ENCODE results near the gene CD48. TPM values are rescaled to one million over a fixed set of nuclear protein-coding genes. Genes with fewer than 3 reads are reported as not detected.

The CD48 gene
- total RNA-seq, 4 donors from 2014 or later: 1.1 to 14.6 (median 2.6) TPM

DNA sequence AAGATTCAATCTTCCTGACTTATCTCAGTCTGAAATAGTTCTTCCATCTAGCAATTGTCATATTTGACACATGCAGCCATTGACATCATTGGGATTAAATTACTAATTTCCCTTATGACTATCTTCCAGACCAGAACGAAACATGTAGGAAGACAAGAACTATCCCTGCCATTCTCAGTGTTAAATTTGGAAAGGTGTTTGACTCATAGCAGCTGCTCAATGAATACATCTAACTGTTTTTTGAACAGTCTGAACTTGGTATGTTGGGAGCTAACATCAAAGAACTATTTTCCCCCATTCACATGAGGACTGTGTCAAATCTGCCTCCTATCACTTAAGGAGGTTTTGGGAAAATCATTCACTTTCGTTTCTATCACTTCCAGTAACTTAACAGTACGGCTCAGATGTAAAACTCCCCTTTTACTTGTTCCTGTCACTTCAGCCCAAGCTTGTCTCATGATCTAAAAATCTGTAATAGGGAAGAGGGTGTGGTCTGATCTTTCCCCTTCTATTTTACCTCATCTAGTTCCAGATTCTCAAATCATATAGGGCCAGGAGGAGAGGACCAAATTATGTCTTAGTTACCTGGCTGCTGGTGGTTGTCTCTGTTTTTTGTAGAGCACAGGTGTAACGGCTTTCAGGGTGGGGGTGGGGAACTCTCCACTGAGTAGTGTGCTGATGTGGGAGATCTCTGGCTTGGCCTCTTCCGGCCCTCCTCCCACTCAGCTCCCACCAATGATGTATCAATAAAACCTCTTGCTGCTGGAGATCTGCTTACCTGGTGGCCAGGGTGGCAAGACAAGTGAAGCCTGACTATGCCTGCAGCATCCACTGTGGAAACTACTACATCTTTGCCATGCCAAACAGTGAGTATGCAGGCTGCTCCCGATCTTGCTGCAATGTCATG lies 38.6 kb downstream of the CD48 start:
- Histone ChIP-seq H3K36me3 (no peaks in the 10 kb centered on the region), H3K4me1 (no peaks in the 10 kb centered on the region), H3K4me3 (no peak overlapping the region), H3K9me3 (peaks cover 0 to 12% (median 7%) of the 10 kb centered on the region in 4 donors), H3K27me3 (peaks cover 0 to 13% (median 0%) of the 10 kb centered on the region in 4 donors), H3K27ac (replicated peaks in 1 of 4) (no peak overlapping the region)
- intact Hi-C loops (cut with DNase I): no loop called here
- DNase-seq (ENCODE audit: extremely low spot score): no peak
- no peak for TF ChIP-seq POLR2AphosphoS5 (IDR thresholded peaks at IDR 0.05)
- TF ChIP-seq EP300 (IDR thresholded peaks at IDR 0.05): no peak
- TF ChIP-seq, protein P1, sequence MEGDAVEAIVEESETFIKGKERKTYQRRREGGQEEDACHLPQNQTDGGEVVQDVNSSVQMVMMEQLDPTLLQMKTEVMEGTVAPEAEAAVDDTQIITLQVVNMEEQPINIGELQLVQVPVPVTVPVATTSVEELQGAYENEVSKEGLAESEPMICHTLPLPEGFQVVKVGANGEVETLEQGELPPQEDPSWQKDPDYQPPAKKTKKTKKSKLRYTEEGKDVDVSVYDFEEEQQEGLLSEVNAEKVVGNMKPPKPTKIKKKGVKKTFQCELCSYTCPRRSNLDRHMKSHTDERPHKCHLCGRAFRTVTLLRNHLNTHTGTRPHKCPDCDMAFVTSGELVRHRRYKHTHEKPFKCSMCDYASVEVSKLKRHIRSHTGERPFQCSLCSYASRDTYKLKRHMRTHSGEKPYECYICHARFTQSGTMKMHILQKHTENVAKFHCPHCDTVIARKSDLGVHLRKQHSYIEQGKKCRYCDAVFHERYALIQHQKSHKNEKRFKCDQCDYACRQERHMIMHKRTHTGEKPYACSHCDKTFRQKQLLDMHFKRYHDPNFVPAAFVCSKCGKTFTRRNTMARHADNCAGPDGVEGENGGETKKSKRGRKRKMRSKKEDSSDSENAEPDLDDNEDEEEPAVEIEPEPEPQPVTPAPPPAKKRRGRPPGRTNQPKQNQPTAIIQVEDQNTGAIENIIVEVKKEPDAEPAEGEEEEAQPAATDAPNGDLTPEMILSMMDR (IDR thresholded peaks at IDR 0.05): no peak
- TF ChIP-seq POLR2A (IDR thresholded peaks at IDR 0.05; ENCODE audit: low read depth): no peak
- 37% methylated on average over 5 of the region's 6 CpGs for WGBS

DNA sequence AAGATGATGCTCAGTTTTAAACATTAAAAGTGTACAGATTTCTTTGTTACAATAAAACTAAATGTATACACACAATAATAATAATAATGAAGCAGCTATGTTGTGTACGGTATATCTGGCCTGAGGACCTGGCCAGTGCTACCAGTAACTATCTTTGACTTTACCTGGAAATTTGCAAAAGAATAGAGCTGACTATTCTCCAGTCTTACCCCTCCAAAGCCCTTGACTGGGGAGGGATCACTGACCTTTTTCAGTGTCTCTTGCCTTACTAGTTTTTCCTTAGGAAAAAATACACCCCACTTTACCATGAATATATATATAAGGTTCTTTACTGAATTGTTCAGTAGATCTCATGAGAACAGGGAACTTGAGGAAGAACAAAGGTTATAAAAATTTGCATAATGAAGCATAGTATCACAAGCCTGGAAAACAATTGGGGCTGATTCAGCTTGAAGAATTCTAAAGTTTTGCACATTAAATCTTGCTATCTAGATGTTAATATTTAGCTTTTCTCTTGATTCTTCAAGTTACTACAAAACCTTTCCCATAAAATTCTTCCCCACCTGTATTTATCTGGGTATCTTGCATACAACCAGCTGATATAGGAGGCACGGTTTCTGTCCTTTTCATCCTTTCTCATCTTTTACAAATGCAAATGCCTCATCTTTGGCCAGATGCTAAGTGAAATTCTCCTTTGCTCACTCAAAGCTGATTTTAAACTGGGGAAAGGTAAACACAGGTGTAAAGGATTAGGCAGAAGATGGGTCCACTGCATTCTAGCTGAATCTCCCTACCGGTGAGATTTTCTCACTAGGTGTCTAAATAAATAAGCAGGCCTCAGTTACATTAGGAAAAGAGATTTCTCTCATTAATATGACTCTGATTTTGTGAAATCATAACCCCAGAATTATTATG lies 39.8 kb downstream of the CD48 start:
- TF ChIP-seq POLR2AphosphoS5 (IDR thresholded peaks at IDR 0.05) (no peak), POLR2A (IDR thresholded peaks at IDR 0.05; ENCODE audit: low read depth) (no peak)
- WGBS: 36% methylated on average over 3 of the region's 3 CpGs
- Histone ChIP-seq H3K4me3 (no peak overlapping the region), H3K36me3 (no peaks in the 10 kb centered on the region), H3K27ac (replicated peaks in 1 of 4) (no peak overlapping the region), H3K9me3 (peaks cover 0 to 12% (median 7%) of the 10 kb centered on the region in 4 donors), H3K27me3 (peaks cover 0 to 12% (median 0%) of the 10 kb centered on the region in 4 donors), H3K4me1 (no peaks in the 10 kb centered on the region)
- intact Hi-C loops (cut with DNase I): no loop called here
- no peak for DNase-seq (ENCODE audit: extremely low spot score)

- peaks cover 0 to 7% (median 2%) of the 10 kb centered on the region in 4 donors for H3K4me1 ChIP-seq
- no peak overlapping the region for H3K27ac ChIP-seq (replicated peaks in 1 of 4)
- peaks cover 0 to 12% (median 0%) of the 10 kb centered on the region in 4 donors for H3K27me3 ChIP-seq
- no peak for DNase-seq (ENCODE audit: extremely low spot score)
- intact Hi-C loops (cut with DNase I): no loop called here
- 80% methylated on average over 4 of the region's 4 CpGs for WGBS
- H3K36me3 ChIP-seq: no peaks in the 10 kb centered on the region
- H3K9me3 ChIP-seq: peaks cover 0 to 12% (median 7%) of the 10 kb centered on the region in 4 donors
- H3K4me3 ChIP-seq: no peak overlapping the region
- no peak for TF ChIP-seq EP300 (IDR thresholded peaks at IDR 0.05)
- TF ChIP-seq, protein P1 (IDR thresholded peaks at IDR 0.05): no peak
These were observed 40.9 kb downstream of the CD48 start for GRCh38 chr1:160670701-160671100.

- no peak for TF ChIP-seq POLR2A (IDR thresholded peaks at IDR 0.05; ENCODE audit: low read depth)
- TF ChIP-seq, protein P1 (IDR thresholded peaks at IDR 0.05): no peak
- no peak for TF ChIP-seq EP300 (IDR thresholded peaks at IDR 0.05)
- TF ChIP-seq POLR2AphosphoS5 (IDR thresholded peaks at IDR 0.05): no peak
- Histone ChIP-seq H3K27me3 (peaks cover 0 to 8% (median 0%) of the 10 kb centered on the region in 4 donors), H3K27ac (replicated peaks in 1 of 4) (no peak overlapping the region), H3K4me1 (peaks cover 0 to 7% (median 2%) of the 10 kb centered on the region in 4 donors), H3K36me3 (no peaks in the 10 kb centered on the region), H3K4me3 (no peak overlapping the region), H3K9me3 (peaks cover 0 to 12% (median 7%) of the 10 kb centered on the region in 4 donors)
- intact Hi-C loops (cut with DNase I): no loop called here
- no peak for DNase-seq (ENCODE audit: extremely low spot score)
- 95% methylated on average over 20 of the region's 20 CpGs for WGBS
These were observed 41.8 kb downstream of the CD48 start for GRCh38 chr1:160669802-160670201.

GRCh38 chr1:160669276-160669675 lies 42.3 kb downstream of the CD48 start:
- intact Hi-C loops (cut with DNase I): no loop called here
- Histone ChIP-seq H3K27ac (replicated peaks in 1 of 4) (no peak overlapping the region), H3K4me3 (no peak overlapping the region), H3K9me3 (peaks cover 0 to 12% (median 7%) of the 10 kb centered on the region in 4 donors), H3K36me3 (no peaks in the 10 kb centered on the region), H3K4me1 (peaks cover 0 to 7% (median 2%) of the 10 kb centered on the region in 4 donors), H3K27me3 (peaks cover 0 to 4% (median 0%) of the 10 kb centered on the region in 4 donors)
- DNase-seq (ENCODE audit: extremely low spot score): no peak
- TF ChIP-seq POLR2AphosphoS5 (IDR thresholded peaks at IDR 0.05) (no peak), EP300 (IDR thresholded peaks at IDR 0.05) (no peak), POLR2A (IDR thresholded peaks at IDR 0.05; ENCODE audit: low read depth) (no peak)
- TF ChIP-seq, protein P1 (IDR thresholded peaks at IDR 0.05): no peak
